ENCODE measurements around the gene ZNFX1.

ZNFX1 gene

GRCh38 chr20:49283703-49284625, 6.1 kb upstream of the ZNFX1 start:
- TF ChIP-seq, protein P1, sequence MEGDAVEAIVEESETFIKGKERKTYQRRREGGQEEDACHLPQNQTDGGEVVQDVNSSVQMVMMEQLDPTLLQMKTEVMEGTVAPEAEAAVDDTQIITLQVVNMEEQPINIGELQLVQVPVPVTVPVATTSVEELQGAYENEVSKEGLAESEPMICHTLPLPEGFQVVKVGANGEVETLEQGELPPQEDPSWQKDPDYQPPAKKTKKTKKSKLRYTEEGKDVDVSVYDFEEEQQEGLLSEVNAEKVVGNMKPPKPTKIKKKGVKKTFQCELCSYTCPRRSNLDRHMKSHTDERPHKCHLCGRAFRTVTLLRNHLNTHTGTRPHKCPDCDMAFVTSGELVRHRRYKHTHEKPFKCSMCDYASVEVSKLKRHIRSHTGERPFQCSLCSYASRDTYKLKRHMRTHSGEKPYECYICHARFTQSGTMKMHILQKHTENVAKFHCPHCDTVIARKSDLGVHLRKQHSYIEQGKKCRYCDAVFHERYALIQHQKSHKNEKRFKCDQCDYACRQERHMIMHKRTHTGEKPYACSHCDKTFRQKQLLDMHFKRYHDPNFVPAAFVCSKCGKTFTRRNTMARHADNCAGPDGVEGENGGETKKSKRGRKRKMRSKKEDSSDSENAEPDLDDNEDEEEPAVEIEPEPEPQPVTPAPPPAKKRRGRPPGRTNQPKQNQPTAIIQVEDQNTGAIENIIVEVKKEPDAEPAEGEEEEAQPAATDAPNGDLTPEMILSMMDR (IDR thresholded peaks at IDR 0.05; ENCODE audit: control insufficient read depth, insufficient read depth, low read depth, low read length, missing control alignments) = no peak
- H3K4me3 ChIP-seq (ENCODE audit: control insufficient read depth, low read depth, low read length) = no peak overlapping the region
- no peak for DNase-seq (ENCODE audit: low read depth)

DNA sequence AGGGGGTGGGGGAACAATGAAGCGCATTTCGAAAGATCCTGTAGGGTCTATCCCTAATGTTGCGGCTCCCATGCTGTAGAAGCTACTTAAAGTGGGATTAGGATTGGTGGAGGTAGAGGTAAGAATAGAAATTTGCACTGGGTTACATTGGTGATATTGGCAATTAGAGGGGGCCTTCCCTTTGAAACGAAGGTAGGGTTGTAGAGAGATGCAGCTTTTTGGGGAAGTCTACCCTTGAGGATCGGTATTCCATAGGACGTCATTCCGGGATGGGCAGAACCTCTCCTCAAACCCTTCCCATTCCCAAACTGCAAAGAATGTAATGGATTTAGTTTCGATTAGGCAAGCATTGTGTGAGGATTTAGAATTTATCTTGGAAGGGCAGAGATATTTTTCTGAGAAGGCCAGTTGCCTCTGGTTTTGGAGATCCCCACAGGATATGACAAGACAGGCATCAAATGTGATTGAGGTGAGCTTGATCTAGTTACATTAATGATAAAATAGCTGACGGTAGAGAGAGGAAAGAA, 5.4 kb upstream of the ZNFX1 start:
- no peak for DNase-seq (ENCODE audit: low read depth)
- H3K4me3 ChIP-seq (ENCODE audit: control insufficient read depth, low read depth, low read length) = no peak overlapping the region
- TF ChIP-seq, protein P1 (IDR thresholded peaks at IDR 0.05; ENCODE audit: control insufficient read depth, insufficient read depth, low read depth, low read length, missing control alignments) = no peak

DNA sequence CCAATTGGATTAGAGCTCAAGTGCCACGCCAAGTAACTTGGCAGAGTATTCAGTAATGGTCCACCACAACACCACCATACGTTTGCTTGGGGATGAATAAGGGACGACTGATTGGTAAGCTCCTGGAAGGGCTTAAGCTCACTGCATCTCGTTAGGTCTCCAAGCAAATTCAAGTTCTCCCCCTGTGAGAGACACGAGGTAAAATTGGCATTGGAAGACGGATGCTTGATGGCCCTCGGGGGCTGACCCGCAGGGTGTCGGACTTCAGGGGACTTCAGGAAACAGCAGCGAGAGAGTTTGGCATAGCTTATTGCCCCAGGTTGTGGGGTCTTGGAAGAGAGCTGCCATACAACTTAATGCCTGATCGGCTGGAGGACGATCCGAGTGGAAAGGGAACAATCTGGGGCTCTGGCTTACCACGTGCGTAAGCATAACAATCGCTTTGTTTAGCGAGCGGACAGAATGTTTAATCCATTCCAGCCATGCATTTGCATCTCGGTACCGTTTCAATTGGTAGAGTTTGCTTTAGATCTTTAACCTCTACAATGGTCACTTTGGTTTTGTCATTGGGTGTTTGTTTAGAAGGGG, 4.8 kb upstream of the ZNFX1 start:
- no peak for DNase-seq (ENCODE audit: low read depth)
- no peak overlapping the region for H3K4me3 ChIP-seq (ENCODE audit: control insufficient read depth, low read depth, low read length)
- TF ChIP-seq, protein P1 (IDR thresholded peaks at IDR 0.05; ENCODE audit: control insufficient read depth, insufficient read depth, low read depth, low read length, missing control alignments) = no peak

GRCh38 chr20:49281913-49282467, 4.1 kb upstream of the ZNFX1 start:
- no peak for DNase-seq (ENCODE audit: low read depth)
- TF ChIP-seq, protein P1 (IDR thresholded peaks at IDR 0.05; ENCODE audit: control insufficient read depth, insufficient read depth, low read depth, low read length, missing control alignments) = no peak
- H3K4me3 ChIP-seq (ENCODE audit: control insufficient read depth, low read depth, low read length) = no peak overlapping the region

GRCh38 chr20:49281059-49281912, 3.4 kb upstream of the ZNFX1 start:
- peak overlapping the region; percentile 91; the same call in 1 of the 2 replicates for H3K4me3 ChIP-seq (ENCODE audit: control insufficient read depth, low read depth, low read length)
- TF ChIP-seq, protein P1 (IDR thresholded peaks at IDR 0.05; ENCODE audit: control insufficient read depth, insufficient read depth, low read depth, low read length, missing control alignments) = no peak
- no peak for DNase-seq (ENCODE audit: low read depth)
